SK-N-SH (cell line): ENCODE data around the gene TPSAB1.

ENCODE experiments used
- CTCF ChIP-seq: fragments of 200-600 bp; sonication (generic); IDR thresholded peaks from 2 replicates; pipeline ENCODE4 v1.6.1; 2017; ENCODE audit warnings: antibody characterized with exemption, mild to moderate bottlenecking, moderate library complexity
- ELF1 ChIP-seq: IDR thresholded peaks from 2 replicates; pipeline ENCODE4 v1.4.0; 2012
- TAF1 ChIP-seq: IDR thresholded peaks from 2 replicates; pipeline ENCODE4 v1.6.1; 2012; ENCODE audit warnings: low read depth, mild to moderate bottlenecking, low read length, moderate library complexity, borderline replicate concordance
- YY1 ChIP-seq: IDR thresholded peaks from 2 replicates; pipeline ENCODE4 v1.4.0; 2012; ENCODE audit warnings: low read depth, mild to moderate bottlenecking

GRCh38 chr16:1280783-1281182, 40.3 kb downstream of the TPSAB1 start:
- TF ChIP-seq ELF1: no peak
- TF ChIP-seq CTCF: no peak
- no peak for TF ChIP-seq TAF1
- no peak for TF ChIP-seq YY1
